Panc1 (cell line): ENCODE data around the gene GEMIN7.

Source experiments
- CTCF ChIP-seq: fragments of 450-650 bp; IDR thresholded peaks from 2 replicates; pipeline ENCODE4 v1.5.1; 2017; ENCODE audit warnings: mild to moderate bottlenecking
- POLR2AphosphoS5 ChIP-seq: IDR thresholded peaks from 2 replicates; pipeline ENCODE4 v1.6.1; 2012; ENCODE audit warnings: mild to moderate bottlenecking, low read depth, low read length, moderate library complexity
- SIN3A ChIP-seq: IDR thresholded peaks from 2 replicates; pipeline ENCODE4 v1.6.1; 2012; ENCODE audit warnings: low read depth, mild to moderate bottlenecking, low read length, moderate library complexity, borderline replicate concordance; ENCODE audit not compliant: insufficient read depth
- TCF7L2 ChIP-seq: IDR thresholded peaks from 2 replicates; pipeline ENCODE4 v1.6.1; 2011; ENCODE audit warnings: mild to moderate bottlenecking, low read depth, low read length, inconsistent platforms
- TF ChIP-seq, protein P1 (sequence below), 2 experiments: IDR thresholded peaks; 2 replicates each; pipeline ENCODE4 v1.6.1; 2011 to 2012; ENCODE audit warnings: low read depth in 2 of 2, control low read depth in 1 of 2, low read length in 1 of 2, mild to moderate bottlenecking in 1 of 2, moderate library complexity in 1 of 2; ENCODE audit not compliant: insufficient read depth in 1 of 2

DNA sequence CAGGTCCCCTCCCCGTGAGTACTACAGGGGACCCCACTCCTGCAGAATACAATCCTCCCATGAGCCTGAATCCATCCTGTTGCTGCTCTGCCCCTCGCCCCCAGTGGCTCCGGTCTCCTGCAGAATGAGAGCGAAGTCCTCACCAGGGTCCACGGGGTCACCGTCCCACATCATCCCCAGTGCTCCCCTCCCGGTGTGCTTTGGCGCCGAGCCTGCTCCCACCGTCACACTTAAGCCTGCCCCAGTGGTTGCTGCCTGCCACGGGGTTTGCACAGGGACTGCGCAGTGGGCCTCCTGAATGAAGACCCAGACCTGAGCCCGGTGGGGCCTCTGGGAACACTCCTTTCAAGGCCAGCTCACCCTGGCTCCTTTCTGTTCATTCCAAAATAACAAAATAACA, 51.2 kb downstream of the GEMIN7 start:
- TF ChIP-seq POLR2AphosphoS5 = no peak
- no peak for TF ChIP-seq CTCF
- no peak for TF ChIP-seq SIN3A
- no peak for TF ChIP-seq TCF7L2
- TF ChIP-seq, protein P1, sequence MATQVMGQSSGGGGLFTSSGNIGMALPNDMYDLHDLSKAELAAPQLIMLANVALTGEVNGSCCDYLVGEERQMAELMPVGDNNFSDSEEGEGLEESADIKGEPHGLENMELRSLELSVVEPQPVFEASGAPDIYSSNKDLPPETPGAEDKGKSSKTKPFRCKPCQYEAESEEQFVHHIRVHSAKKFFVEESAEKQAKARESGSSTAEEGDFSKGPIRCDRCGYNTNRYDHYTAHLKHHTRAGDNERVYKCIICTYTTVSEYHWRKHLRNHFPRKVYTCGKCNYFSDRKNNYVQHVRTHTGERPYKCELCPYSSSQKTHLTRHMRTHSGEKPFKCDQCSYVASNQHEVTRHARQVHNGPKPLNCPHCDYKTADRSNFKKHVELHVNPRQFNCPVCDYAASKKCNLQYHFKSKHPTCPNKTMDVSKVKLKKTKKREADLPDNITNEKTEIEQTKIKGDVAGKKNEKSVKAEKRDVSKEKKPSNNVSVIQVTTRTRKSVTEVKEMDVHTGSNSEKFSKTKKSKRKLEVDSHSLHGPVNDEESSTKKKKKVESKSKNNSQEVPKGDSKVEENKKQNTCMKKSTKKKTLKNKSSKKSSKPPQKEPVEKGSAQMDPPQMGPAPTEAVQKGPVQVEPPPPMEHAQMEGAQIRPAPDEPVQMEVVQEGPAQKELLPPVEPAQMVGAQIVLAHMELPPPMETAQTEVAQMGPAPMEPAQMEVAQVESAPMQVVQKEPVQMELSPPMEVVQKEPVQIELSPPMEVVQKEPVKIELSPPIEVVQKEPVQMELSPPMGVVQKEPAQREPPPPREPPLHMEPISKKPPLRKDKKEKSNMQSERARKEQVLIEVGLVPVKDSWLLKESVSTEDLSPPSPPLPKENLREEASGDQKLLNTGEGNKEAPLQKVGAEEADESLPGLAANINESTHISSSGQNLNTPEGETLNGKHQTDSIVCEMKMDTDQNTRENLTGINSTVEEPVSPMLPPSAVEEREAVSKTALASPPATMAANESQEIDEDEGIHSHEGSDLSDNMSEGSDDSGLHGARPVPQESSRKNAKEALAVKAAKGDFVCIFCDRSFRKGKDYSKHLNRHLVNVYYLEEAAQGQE (IDR thresholded peaks at IDR 0.05; ENCODE audit: insufficient read depth in 1 of 2, low read depth in 2 of 2, low read length in 1 of 2) = no peak
